Skeletal muscle tissue (tissue), 4 donors: ENCODE measurements around the gene SLC25A42. TPM values are rescaled to one million over a fixed set of nuclear protein-coding genes. Genes with fewer than 3 reads are reported as not detected.
A peak's percentile ranks its signal among the peaks of the same experiment; 100 is the strongest.

Experiments
- H3K27ac ChIP-seq: one replicate; pipeline ENCODE4 v1.7.0; 2013; ENCODE audit warnings: mild to moderate bottlenecking, low read depth, low read length, inconsistent platforms
- H3K27me3 ChIP-seq, 3 donors: one replicate each; pipeline ENCODE4 v1.7.0; 2013; ENCODE audit warnings: low read length in 3 of 3; ENCODE audit not compliant: control insufficient read depth in 3 of 3, insufficient read depth in 3 of 3
- H3K36me3 ChIP-seq, 3 donors: one replicate each; pipeline ENCODE4 v1.7.0; 2013; ENCODE audit warnings: low read length in 3 of 3; ENCODE audit not compliant: control insufficient read depth in 3 of 3, insufficient read depth in 3 of 3
- H3K4me1 ChIP-seq, 3 donors: one replicate each; pipeline ENCODE4 v1.7.0; 2013; ENCODE audit warnings: low read length in 3 of 3, mild to moderate bottlenecking in 3 of 3; ENCODE audit not compliant: control insufficient read depth in 3 of 3, insufficient read depth in 3 of 3
- H3K4me3 ChIP-seq, 3 donors: one replicate each; pipeline ENCODE4 v1.7.0; 2013; ENCODE audit warnings: low read length in 3 of 3
- H3K9ac ChIP-seq, 3 donors: one replicate each; pipeline ENCODE4 v1.7.0; 2013; ENCODE audit warnings: low read length in 3 of 3, mild to moderate bottlenecking in 3 of 3, moderate library complexity in 2 of 3, low read depth in 1 of 3
- H3K9me3 ChIP-seq, 3 donors: one replicate each; pipeline ENCODE4 v1.7.0; 2013; ENCODE audit warnings: low read length in 3 of 3; ENCODE audit not compliant: control insufficient read depth in 3 of 3
- total RNA-seq: library from RNA; depleted of rRNA; stranded (reverse); fragments of >200 nt; gene quantifications from one replicate; pipeline ENCODE4 v1.2.3, GENCODE V29; 2014
- donor health status: Osteomylitis.

Gene SLC25A42
- total RNA-seq, 1 donor from 2014 or later, result 7.8 TPM

DNA sequence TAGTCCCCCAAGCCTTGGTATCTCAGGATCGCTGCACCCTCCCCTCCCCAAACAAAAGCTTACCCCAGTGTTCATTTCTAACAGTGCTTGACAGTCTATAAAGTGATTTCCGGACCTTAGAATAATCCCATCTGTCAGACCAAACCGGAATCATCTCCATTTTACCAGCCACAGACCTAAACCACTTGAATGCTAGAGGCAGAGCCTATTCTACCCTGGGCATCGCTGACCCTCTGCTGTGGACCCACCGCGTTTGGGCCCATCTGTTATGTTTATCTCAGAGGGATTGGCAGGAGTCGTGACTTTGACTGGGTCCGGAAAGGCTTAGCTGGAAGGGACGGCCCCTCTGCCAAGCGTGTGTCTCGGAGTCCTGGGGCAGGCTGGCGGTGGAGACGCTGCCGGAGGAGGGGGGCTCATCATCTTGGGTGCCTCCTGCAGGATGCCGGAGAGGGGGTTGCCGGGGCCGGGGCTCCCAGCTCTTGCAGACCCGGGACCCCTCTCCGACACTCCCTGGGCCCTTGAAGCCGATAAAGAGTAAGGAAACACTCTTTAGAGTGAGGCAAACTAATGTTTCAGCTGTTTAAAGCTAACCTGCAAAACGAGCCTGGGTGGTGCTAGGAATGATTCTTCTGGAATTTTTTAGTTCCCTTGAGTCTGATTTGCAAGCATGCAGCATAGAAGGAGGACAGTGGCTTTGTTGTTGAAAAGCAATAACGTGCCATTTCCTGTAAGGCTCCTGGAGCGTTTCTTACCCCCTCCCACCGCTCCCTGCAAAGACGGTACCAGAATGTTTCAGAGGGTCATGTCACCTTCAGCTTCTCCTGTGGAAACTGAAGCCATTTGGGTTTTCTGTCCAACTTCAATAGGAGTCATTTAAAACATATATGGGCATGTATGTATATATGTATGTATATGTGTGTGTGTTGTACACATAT lies 1.3 kb downstream of the SLC25A42 start:
- Histone ChIP-seq H3K27me3 (no peaks in the 10 kb centered on the region), H3K9ac (peak overlapping the region; percentile 80 to 91 (median 85))

GRCh38 chr19:19067276-19068072 lies 3.7 kb downstream of the SLC25A42 start:
- H3K27ac ChIP-seq, result peak overlapping the region; percentile 64
- H3K4me3 ChIP-seq, result no peak overlapping the region
- H3K9ac ChIP-seq, result peak overlapping the region in 2 of 3 donors; percentile 9 to 51
- H3K36me3 ChIP-seq, result peaks cover 0 to 6% (median 2%) of the 10 kb centered on the region in 3 donors
- H3K4me1 ChIP-seq, result peaks cover 42 to 53% (median 44%) of the 10 kb centered on the region in 3 donors
- H3K27me3 ChIP-seq, result no peaks in the 10 kb centered on the region
- H3K9me3 ChIP-seq, result no peaks in the 10 kb centered on the region

More for the DNA sequence above, 1.3 kb downstream of the SLC25A42 start:
- Histone ChIP-seq H3K36me3 (peaks cover 0 to 2% (median 0%) of the 10 kb centered on the region in 3 donors), H3K9me3 (no peaks in the 10 kb centered on the region), H3K4me3 (peak overlapping the region; percentile 91 to 93 (median 91)), H3K27ac (peak overlapping the region; percentile 75), H3K4me1 (peaks cover 64 to 72% (median 65%) of the 10 kb centered on the region in 3 donors)

GRCh38 chr19:19068659-19069654 lies 5.2 kb downstream of the SLC25A42 start:
- peak overlapping the region; percentile 77 for H3K27ac ChIP-seq
- H3K27me3 ChIP-seq, result no peaks in the 10 kb centered on the region
- peak overlapping the region; percentile 20 to 54 (median 38) for H3K9ac ChIP-seq
- H3K9me3 ChIP-seq, result no peaks in the 10 kb centered on the region
- H3K36me3 ChIP-seq, result peaks cover 0 to 6% (median 2%) of the 10 kb centered on the region in 3 donors
- peak overlapping the region in 2 of 3 donors; percentile 21 to 45 for H3K4me3 ChIP-seq
- peaks cover 38 to 52% (median 43%) of the 10 kb centered on the region in 3 donors for H3K4me1 ChIP-seq

GRCh38 chr19:19071897-19072296 lies 8.1 kb downstream of the SLC25A42 start:
- Histone ChIP-seq H3K4me3 (no peak overlapping the region), H3K27me3 (no peaks in the 10 kb centered on the region), H3K4me1 (peaks cover 26 to 46% (median 46%) of the 10 kb centered on the region in 3 donors), H3K27ac (no peak overlapping the region), H3K36me3 (peaks cover 0 to 10% (median 2%) of the 10 kb centered on the region in 3 donors), H3K9me3 (no peaks in the 10 kb centered on the region), H3K9ac (no peak overlapping the region)

- H3K27me3 ChIP-seq, result no peaks in the 10 kb centered on the region
- H3K9me3 ChIP-seq, result no peaks in the 10 kb centered on the region
- peak overlapping the region in 2 of 3 donors; percentile 6 to 12 for H3K4me3 ChIP-seq
- H3K27ac ChIP-seq, result no peak overlapping the region
- H3K36me3 ChIP-seq, result peaks cover 4 to 13% (median 12%) of the 10 kb centered on the region in 3 donors
- H3K4me1 ChIP-seq, result peaks cover 11 to 34% (median 29%) of the 10 kb centered on the region in 3 donors
- H3K9ac ChIP-seq, result peak overlapping the region in 2 of 3 donors; percentile 28 to 60
Measured at GRCh38 chr19:19074196-19074882, 10.5 kb downstream of the SLC25A42 start.

GRCh38 chr19:19075126-19075525 lies 11.3 kb downstream of the SLC25A42 start:
- Histone ChIP-seq H3K4me1 (peaks cover 10 to 30% (median 26%) of the 10 kb centered on the region in 3 donors), H3K4me3 (no peak overlapping the region), H3K27ac (no peak overlapping the region), H3K36me3 (peaks cover 4 to 13% (median 12%) of the 10 kb centered on the region in 3 donors), H3K9ac (no peak overlapping the region), H3K27me3 (no peaks in the 10 kb centered on the region), H3K9me3 (no peaks in the 10 kb centered on the region)

DNA sequence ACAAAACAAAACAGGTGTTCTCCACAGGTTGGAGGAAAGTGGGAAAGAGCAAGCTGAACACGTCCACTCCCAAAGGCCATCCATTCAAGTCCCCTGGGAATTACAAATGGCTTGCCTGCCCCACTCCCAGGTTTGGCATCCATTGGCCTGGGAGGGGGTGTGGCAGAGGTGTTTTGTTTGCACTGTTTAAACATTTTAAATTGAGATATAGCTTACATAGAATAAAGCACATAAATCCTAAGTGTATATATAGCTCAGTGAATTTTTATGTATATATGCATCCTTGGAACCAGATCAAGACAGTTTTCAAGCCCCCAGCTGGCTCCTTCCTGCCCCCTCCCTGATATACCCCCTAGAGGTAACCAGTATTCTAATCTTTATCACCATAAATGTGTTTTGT lies 12.7 kb downstream of the SLC25A42 start:
- Histone ChIP-seq H3K9me3 (no peaks in the 10 kb centered on the region), H3K4me1 (peaks cover 13 to 32% (median 26%) of the 10 kb centered on the region in 3 donors), H3K4me3 (no peak overlapping the region), H3K9ac (no peak overlapping the region), H3K27ac (no peak overlapping the region), H3K36me3 (peaks cover 4 to 9% (median 8%) of the 10 kb centered on the region in 3 donors), H3K27me3 (no peaks in the 10 kb centered on the region)

GRCh38 chr19:19077103-19077502 lies 13.3 kb downstream of the SLC25A42 start:
- peaks cover 4 to 9% (median 8%) of the 10 kb centered on the region in 3 donors for H3K36me3 ChIP-seq

More at GRCh38 chr19:19077103-19077502, 13.3 kb downstream of the SLC25A42 start:
- peaks cover 15 to 38% (median 32%) of the 10 kb centered on the region in 3 donors for H3K4me1 ChIP-seq
- H3K27ac ChIP-seq, result no peak overlapping the region
- H3K9me3 ChIP-seq, result no peaks in the 10 kb centered on the region
- no peaks in the 10 kb centered on the region for H3K27me3 ChIP-seq
- no peak overlapping the region for H3K9ac ChIP-seq
- no peak overlapping the region for H3K4me3 ChIP-seq
